Measurements from ENCODE around the gene MCU.
"Not testable (repeated sequence)": the region's sequence is repeated elsewhere in the genome, so short reads cannot be mapped to it uniquely, and the experiment has no call there.

MCU gene

GRCh38 chr10:72855129-72855528 lies 163.2 kb downstream of the MCU start:
- DNase-seq = no peak

- DNase-seq = no peak
Observed at GRCh38 chr10:72855790-72856189, 163.8 kb downstream of the MCU start.

GRCh38 chr10:72858067-72858466 lies 166.1 kb downstream of the MCU start:
- DNase-seq = no peak

GRCh38 chr10:72862957-72863356 lies 171.0 kb downstream of the MCU start:
- no peak for DNase-seq

DNA sequence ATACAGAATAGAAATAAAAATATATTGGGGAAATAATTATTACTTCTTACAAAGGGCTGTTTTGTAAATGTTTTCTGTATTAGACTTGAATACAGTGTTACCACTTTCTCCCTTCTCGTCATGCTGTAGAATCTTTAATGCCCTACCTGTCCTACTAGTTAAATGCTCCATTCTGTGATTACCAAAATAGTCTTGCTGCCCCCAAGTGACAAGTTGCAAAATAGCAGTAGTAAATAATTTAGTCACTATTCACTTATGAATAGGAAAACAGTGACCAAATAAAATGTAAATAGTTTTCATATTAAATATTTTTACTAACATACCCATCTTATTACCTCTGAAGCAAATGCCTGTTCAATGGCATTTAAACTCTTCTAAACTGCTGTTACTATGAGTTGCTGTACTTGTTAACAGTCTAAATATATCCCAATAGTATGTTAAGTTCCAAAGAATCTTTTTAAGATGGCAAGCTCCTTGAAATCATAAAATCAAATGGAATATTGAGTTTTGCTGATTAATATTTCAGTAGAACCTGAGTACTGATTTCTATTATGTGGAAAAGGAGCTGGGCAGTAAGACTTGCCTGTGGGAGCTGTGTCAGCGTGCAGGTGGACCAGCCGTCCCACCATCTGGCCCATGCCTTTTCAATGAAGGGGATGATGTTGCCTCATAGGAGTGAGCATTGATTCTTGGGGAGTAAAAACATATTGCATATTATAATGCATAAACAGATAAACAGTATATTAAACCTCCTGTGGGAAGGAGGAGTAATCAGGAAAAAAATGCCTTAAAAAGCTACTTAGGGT lies 183.5 kb downstream of the MCU start:
- DNase-seq = peak; percentile 2

GRCh38 chr10:72879245-72879644 lies 187.3 kb downstream of the MCU start:
- DNase-seq = no peak

- DNase-seq = no peak
Observed at GRCh38 chr10:72881291-72881690, 189.3 kb downstream of the MCU start.

DNA sequence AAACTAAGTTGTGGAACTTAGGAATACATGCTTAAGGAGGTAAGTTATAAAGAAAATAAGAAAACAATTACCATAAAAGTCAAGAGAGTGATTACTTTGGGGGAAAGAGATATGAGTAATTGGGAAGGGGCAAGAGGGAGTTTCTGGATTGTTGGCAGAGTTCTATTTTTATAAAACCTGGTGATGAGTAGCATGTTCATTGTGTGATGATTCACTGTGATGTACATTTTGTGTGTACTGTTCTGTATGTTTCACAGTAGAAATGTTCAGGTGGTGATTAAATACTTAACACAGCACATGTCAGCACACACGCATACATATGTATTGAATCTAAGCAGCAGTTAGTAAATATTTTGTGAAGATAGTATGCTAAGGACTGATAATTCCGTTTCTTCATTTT lies 191.9 kb downstream of the MCU start:
- DNase-seq = no peak

DNA sequence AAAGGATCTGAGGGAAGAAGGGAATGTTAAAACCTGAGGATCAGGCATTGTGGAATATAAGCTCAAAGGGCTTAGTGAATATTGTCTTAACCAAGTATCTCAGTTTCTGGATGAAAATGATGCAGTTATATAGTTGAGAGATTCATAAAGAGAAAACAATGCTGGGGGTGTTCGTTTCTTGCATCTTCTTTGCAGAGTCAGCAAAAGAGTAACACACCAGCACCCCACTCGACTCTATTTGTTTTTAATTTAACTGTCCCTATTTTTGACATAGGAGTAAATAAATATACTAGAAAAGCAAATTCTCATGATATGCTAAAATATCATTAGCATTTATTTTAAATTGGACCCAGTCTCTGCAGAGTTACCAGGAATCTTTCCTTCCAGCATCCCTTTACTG lies 194.0 kb downstream of the MCU start:
- DNase-seq = no peak

DNA sequence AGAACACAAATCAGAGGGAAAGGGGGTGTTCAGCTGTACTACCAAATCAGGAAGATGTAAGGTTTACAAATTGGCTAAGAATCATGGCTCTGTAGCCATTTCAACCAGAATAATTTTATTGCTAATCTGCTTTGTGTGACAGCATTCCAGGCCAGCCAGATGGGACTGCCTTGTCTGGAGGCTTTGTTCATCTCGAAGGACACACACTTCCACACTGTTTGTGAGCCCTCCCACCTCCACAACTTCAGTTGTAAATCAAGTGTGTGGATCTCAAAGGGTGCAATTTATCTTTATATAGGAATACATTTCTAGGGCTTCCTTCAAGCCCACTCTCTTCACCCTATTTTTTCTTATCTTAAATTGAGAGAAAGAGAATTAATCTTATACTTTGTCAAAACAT lies 194.7 kb downstream of the MCU start:
- DNase-seq = no peak

DNA sequence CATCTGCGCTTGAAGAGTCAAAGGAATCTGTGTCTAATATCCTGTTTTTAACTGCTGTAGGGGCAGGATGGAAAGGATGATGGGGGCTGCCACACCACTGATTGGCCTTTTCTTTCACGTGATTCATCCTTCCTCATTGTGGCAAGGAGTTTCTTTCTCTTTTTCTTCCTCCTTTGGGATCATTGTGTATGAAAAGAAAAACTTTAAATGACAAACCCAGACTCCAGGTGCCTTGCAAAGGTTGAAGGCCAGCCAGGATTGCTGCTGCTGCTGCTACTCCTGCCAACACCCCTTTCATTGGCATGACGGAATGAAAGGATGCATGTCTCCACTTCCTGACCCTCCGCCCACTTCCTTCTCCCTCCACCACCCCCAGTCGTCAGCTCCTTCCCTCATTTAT lies 195.1 kb downstream of the MCU start:
- no peak for DNase-seq

DNA sequence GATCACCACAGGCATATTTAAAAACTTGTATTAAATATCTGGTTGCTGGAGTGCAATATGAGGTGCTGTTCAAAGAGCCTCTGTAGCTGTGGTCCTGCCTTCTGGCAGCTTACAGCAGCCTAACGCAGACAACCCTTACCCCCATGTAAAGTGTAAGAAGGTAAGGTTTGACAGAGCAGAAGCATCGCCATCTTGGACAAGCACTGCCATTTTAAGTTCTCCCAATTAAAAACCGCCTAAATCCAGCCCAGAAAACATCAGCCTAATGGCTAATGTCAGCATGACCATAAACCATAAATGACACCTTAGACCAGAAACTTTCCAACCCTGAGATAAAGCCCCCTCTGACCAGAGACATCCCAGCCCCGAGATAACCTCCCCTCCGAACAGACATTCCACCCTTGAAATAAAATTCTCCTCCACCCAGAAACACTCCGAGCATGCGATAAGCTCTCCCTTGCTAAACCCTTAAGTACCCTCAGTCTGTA lies 196.3 kb downstream of the MCU start:
- DNase-seq = no peak

- peak; percentile 85 for DNase-seq
Observed at GRCh38 chr10:72889391-72889831, 197.5 kb downstream of the MCU start.

DNA sequence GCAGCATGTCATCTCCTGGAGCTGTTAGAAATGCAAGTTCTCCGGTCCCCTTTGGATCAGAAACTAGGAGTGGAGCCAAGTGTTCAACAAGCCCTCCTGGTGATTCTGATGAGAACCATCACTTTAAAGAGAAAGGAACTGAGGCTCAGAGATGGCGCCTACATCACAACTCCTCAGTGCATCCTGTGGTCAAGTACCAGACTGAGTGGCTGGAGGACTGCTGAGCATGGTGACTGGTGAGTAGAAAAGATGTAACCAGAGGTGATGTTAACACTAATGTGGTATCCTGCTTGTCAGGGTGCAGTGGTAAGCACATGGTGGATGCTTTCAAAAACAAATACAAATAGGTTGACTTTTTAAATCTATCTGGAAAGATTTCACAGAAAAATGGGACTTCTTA lies 198.1 kb downstream of the MCU start:
- no peak for DNase-seq

DNA sequence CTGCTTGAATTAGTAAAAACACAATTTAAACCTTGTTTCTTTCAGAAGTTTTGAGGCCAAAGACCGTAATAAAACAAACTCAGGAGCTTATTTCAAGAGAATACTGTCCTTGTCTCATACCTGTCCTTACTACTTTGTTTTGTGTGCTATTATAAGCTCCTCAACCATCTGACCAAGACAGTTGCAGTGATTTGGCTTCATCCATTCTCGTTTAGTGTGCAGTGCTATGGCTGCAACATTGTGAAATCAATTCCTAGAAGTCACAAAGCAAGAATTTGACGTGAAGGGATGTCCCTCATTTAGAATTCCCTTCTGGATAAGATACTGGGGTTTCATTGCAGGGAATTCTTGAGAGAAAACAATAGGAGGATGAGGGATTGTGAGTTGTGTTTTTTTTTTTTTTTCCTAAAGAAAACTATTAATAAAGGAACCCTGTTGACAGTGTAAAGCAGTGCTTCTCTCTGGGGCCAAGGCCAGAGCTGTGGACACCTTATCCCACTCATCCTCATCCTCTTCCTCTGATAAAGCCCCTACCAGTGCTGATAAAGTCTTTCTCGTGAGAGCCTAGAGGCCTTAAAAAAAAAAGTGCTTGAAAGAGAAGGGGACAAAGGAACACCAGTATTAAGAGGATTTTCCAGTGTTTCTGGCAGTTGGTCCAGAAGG lies 201.3 kb downstream of the MCU start, which contains the start of gene OIT3:
TSS of gene OIT3 (plus strand) at position 604 of the 663 bp plus-strand sequence. CDS start 60 bp downstream, outside the sequence.
- DNase-seq = no peak

GRCh38 chr10:72895236-72895850 lies 203.4 kb downstream of the MCU start:
- DNase-seq = no peak

DNA sequence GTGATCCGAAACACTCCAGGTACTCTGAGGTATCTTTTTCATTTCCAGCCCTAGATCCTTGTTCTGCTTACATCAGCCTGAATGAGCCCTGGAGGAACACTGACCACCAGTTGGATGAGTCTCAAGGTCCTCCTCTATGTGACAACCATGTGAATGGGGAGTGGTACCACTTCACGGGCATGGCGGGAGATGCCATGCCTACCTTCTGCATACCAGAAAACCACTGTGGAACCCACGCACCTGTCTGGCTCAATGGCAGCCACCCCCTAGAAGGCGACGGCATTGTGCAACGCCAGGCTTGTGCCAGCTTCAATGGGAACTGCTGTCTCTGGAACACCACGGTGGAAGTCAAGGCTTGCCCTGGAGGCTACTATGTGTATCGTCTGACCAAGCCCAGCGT lies 206.7 kb downstream of the MCU start:
- DNase-seq = no peak

- DNase-seq = no peak
Observed at GRCh38 chr10:72899545-72899944, 207.6 kb downstream of the MCU start.

DNA sequence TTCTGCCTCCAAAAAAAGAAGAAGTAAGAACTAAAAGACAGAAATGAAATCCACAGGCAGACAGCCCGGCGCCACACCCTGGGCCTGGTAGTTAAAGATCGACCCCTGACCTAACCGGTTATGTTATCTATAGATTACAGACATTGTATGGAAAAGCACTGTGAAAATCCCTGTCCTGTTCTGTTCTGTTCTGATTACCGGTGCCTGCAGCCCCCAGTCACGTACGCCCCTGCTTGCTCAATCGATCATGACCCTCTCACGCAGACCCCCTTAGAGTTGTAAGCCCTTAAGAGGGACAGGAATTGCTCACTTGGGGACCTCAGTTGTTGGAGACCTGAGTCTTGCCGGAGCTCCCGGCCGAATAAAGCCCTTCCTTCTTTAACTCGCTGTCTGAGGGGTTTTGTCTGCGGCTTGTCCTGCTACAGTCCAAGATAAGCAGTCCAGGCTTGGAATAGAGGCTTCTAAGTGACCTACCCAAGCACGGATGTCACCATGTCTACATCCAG lies 212.1 kb downstream of the MCU start:
- not testable (repeated sequence) for DNase-seq

- DNase-seq = no peak
Observed at GRCh38 chr10:72904806-72905205, 212.9 kb downstream of the MCU start.

DNA sequence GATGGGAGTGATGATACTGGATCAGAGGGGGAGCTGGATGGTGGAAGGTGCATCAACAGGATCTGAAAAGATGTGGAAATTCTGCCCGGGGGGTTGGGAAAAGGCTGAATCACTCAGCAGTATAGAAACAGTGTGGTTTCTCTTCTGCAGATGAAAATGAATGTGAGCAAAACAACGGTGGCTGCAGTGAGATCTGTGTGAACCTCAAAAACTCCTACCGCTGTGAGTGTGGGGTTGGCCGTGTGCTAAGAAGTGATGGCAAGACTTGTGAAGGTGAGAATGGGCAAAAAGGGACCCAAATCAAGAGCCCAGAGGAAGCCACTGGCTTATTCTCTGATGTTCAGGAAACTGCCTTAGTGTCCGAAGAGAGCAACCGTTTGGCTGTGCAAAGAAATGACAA lies 214.5 kb downstream of the MCU start:
- DNase-seq = no peak

DNA sequence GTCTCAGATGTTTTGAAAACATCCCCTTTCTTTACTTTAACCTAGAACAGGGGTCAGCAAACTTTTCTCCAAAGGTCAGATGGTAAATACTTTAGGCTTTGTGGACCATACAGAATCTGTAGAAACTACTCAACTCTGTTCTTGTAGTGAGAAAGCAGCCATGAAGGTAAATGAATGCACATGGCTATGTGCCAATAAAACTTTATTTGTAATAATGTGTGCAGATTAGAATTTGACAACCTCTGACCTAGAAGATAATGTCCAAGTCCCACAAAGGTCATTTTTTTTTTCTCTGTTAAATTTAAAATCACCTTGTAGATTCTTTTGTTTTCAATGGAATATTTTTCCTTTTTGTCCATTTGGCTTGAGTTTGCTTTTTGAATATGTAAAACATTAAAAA lies 218.8 kb downstream of the MCU start:
- no peak for DNase-seq

- no peak for DNase-seq
Observed at GRCh38 chr10:72911758-72912157, 219.8 kb downstream of the MCU start.

DNA sequence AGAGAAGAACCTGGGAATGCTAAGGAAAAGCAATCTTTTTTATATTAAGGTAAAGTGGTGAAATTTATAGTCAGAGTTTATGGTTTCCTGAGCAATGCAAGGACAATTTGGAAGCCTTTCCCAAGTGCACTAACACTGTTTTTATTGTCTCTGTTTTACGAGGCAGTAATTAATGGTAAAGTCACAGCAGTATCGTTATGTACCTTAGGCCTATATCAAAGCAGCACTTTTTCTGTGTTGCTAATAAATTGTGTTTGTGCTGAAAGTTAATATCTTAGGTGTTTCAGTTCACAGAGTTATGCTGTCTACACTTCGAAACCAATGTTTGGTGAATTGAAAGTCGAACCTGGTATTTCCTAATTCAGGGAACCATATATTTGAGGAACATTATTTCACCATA lies 220.8 kb downstream of the MCU start:
- DNase-seq = no peak

Measured in DMS153 (cell line).